ENCODE data around the gene HELQ.
"Not testable (repeated sequence)": the region's sequence is repeated elsewhere in the genome, so short reads cannot be mapped to it uniquely, and the experiment has no call there.

Gene HELQ, protein sequence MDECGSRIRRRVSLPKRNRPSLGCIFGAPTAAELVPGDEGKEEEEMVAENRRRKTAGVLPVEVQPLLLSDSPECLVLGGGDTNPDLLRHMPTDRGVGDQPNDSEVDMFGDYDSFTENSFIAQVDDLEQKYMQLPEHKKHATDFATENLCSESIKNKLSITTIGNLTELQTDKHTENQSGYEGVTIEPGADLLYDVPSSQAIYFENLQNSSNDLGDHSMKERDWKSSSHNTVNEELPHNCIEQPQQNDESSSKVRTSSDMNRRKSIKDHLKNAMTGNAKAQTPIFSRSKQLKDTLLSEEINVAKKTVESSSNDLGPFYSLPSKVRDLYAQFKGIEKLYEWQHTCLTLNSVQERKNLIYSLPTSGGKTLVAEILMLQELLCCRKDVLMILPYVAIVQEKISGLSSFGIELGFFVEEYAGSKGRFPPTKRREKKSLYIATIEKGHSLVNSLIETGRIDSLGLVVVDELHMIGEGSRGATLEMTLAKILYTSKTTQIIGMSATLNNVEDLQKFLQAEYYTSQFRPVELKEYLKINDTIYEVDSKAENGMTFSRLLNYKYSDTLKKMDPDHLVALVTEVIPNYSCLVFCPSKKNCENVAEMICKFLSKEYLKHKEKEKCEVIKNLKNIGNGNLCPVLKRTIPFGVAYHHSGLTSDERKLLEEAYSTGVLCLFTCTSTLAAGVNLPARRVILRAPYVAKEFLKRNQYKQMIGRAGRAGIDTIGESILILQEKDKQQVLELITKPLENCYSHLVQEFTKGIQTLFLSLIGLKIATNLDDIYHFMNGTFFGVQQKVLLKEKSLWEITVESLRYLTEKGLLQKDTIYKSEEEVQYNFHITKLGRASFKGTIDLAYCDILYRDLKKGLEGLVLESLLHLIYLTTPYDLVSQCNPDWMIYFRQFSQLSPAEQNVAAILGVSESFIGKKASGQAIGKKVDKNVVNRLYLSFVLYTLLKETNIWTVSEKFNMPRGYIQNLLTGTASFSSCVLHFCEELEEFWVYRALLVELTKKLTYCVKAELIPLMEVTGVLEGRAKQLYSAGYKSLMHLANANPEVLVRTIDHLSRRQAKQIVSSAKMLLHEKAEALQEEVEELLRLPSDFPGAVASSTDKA

DNA sequence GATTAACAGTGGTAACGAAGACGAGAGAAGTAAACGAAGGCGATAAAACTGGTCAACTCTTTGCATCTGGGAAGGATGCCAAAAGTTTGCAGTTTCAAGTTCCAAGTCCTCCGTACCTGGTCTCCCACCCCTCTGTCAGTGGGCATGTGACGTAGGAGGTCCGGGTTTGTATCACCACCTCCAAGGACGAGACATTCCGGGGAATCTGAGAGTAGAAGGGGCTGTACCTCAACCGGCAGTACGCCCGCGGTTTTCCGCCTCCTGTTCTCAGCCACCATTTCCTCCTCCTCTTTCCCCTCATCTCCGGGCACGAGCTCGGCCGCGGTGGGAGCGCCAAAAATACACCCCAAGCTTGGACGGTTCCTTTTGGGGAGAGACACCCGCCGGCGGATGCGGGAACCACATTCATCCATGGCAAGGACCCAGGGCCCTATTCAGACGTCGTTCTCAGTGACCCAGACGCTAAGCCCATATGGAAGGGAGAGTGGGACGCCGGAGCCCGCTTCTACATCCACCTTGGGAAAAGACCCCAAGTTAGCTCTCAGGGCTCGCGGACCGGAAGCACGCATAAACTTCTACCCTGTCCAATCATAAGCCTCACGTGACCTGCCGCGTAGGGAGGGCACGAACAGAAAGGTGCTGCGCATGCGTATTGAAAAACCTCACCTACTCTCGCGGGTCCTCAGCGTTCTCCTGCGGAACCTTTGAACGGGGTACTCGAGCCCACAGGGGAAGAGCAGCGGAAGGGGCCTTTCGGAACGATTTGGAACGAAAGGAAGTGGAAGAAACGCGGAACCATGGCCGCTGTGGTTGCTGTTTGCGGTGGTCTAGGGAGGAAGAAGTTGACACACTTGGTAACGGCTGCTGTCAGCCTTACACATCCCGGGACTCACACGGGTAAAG, at the start of gene HELQ, which contains the start of gene MRPS18C:
HELQ (minus strand) TSS at position 543 of the 903 bp plus-strand sequence; CDS start at position 413, 130 bp downstream.
MRPS18C (plus strand) TSS at position 778 of the 903 bp plus-strand sequence; CDS start at position 798, 20 bp downstream.
- peak; percentile 94 for DNase-seq (ENCODE audit: low spot score)

DNA sequence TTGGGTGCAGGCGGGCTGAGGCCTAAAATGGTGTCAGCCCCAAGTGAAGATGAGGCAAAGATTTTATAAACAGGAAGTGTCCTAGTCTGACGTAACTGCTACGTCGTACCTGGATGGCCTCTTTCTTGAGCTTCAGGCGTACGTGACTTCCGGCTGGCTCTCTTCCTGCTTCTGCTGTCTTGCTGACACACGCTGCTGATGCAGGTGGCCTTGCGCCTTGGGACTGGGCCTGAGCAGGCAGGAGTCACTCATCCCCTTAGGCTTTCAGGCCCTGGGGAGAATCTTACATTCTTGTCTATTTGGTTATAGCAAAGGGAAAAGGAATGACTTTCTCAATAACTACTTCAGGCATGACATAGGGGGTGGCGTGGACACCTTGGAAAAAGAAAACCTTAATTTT, 49.4 kb upstream of the HELQ start:
- no peak for DNase-seq (ENCODE audit: low spot score)

DNA sequence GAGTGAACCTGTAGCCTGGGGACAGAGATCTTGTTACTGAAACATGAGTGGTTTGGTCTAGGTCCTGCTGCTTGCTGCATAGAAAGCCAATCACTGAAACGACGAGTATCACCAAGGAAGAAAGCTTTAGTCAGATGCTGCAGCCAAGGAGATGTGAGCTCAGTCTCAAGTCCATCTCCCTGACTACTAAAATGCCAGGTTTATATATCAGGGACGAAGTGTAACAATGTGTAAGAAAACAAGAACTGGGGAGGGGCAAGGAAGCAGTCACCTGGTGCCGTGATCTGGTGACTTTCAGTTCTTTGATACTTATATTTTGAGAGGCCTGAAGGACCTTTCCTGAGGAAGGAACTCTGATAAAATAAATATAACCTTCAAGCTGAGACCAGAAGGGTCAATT, 48.9 kb upstream of the HELQ start:
- DNase-seq (ENCODE audit: low spot score), result no peak

DNA sequence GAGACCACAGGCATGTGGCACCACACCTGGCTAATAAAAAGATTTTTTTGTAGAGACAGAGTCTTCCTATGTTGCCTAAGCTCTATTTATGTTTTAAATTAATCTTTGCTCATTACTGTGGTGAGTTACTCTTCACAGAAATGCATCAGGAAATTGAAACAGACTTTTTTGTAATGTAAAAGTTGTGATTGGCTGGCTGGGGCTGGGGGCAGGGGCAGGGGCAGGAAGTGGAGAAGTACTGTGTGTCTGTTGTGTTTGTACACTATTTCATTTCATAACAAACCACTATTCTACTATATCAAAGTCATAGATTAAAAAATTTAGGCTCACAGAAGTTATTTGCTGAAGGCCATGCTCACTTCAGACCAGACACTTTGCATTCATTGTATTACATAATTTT, 48.4 kb upstream of the HELQ start:
- DNase-seq (ENCODE audit: low spot score), result no peak

DNA sequence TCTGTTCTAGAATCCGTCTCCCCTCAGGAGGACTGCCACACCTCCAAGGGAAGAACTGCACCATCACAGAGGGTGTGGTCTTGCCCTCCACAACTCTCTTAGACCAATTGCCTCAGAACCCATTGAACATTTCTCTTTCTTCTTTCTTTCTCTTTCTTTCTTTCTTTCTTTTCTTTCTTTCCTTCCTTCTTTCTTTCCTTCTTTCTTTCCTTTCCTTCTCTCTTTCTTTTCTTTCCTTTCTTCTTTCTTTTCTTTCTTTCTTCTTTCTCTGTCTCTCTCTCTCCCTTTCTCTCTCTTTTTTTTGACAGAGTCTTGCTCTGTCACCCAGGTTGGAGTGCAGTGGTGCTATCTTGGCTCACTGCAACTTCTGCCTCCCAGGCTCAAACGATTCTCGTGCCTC, 46.0 kb upstream of the HELQ start:
- DNase-seq (ENCODE audit: low spot score), result not testable (repeated sequence)

DNA sequence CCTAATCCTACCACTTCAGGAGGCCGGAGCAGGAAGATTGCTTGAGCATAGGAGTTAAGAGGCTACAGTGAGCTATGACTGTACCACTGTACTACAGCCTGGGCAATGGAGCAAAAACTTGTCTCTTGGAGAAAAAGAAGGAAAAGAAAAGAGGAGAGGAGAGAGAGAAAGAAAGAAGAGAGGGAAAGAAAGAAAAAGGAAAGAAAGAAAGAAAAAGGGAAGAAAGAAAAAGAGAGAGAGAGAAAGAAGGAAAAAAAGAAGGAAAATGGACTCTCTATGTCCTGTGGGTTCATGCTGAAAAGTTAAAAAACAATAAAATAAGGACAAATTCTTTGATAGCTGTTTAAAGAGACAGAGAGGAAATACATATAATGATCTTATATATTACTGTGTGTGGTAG, 42.6 kb upstream of the HELQ start:
- no peak for DNase-seq (ENCODE audit: low spot score)

DNA sequence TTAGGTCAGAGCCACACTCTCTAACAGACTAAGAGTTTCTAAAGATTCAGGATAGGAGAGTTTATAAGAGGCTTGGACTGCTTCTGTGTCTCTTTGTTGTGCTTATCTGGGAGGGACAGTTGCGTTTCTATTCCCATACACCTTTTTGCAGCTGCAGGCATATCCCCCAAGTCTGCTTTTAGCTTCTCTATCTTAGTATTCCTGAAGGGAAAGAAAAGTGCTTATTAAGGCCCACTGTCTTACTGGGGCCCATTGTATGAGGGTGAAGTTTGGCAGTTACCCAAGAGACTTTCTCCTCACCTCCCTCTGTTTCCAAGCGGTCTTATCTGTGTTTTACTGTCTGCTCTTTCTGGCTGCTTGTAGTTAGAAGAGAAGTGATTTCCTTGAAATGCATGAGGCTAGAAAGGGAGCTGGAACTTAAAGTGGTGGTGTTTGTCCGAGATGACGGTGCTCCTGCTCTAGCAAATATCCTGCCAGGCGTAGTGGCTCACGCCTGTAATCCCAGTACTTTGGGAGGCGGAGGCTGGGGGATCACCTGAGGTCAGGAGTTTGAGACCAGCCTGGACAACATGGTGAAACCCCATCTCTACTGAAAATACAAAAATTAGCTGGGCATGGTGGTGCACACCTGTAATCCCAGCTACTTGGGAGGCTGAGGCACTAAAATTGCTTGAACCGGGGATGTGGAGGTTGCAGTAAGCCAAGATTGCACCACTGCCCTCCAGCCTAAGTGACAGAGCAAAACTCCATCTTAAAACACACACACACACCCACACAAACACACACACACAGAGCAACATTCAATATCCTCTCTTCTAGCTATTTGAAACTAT, 40.7 kb upstream of the HELQ start:
- not testable (repeated sequence) for DNase-seq (ENCODE audit: low spot score)

DNA sequence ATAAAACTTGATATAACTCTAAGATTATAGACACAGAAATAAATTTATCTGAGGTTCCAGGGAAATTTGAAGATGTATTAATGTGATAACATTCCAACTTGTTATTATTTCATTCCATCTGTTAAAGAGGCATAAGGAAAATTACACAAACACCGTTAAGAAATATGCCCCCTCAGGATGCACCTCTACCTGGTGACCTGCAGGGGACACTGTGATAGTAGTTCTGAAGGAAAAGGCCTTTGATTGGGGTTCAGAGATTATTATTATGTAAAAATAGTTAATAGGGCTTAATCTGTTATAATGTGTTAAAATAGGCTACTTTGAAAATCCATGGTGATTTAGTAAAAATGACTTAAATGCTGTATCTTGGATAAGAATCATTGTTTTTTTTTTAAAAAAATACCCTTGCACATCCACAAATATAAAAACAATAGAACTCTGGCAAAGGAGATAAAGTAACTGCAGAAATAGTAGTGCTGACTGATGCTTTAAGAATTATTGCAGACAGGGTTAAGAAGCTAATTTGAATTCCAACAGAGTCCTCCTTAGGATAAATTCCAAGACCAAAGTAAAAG, 35.3 kb upstream of the HELQ start:
- peak; percentile 4 for DNase-seq (ENCODE audit: low spot score)

DNA sequence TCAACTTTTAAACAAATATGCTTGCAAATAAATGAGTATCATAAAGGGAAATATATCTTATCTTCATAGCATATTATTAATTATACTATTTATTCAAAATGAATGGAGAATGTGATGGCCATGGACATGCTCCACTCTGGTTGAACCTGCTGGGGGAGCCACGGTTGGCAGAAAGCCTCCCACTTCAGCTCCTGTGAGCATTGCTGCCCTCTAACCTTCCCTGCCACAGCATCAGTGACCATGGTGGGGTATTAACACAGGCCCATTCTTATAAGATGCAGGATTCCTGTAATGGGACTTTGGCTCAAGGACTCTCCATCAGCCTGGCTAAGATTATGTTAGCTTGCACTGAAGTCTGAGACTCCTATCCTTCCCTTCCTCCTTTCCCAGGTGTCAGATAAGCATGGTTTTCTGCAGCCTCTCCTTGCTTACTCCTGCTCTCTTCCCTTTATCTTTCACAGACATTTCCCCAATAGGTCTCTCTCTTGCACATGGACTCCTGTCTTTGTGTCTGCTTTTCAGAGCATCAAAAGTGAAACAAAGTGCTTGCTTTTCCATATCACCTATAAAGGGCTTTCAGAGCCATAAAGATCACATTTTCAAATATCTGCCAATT, 34.2 kb upstream of the HELQ start:
- peak; percentile 29 for DNase-seq (ENCODE audit: low spot score)

DNA sequence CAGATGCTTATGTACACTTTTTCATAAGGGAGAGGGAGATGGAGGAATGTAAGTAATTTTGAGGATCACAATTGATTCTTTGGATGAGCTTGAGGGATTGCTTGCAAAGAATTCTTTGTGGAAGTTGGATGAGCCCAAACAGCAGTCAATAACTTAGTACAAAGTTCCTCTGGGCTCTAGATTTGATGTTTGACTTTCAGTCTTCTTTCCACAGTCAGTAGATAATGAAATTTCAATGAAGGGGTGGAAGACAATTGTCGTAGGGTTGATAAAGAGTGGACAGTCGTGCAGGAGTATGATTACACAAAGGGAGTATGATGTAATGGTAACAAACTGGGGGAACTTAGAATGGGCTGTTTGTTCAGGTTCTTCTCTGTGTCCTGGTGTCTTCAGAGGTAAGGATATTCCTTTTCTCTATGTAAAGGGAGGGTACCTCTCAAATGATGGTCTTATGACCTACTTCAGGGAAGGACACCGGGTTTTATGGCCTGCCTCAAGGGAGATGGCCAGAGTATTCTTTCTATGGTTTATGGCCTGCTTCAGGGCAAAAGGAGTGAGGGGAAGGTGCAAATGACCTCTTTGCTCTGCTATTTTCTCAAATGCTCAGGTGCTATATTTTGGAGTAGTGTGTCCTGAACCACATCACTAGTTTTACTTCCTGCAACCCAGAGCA, 31.0 kb upstream of the HELQ start:
- DNase-seq (ENCODE audit: low spot score), result no peak

DNA sequence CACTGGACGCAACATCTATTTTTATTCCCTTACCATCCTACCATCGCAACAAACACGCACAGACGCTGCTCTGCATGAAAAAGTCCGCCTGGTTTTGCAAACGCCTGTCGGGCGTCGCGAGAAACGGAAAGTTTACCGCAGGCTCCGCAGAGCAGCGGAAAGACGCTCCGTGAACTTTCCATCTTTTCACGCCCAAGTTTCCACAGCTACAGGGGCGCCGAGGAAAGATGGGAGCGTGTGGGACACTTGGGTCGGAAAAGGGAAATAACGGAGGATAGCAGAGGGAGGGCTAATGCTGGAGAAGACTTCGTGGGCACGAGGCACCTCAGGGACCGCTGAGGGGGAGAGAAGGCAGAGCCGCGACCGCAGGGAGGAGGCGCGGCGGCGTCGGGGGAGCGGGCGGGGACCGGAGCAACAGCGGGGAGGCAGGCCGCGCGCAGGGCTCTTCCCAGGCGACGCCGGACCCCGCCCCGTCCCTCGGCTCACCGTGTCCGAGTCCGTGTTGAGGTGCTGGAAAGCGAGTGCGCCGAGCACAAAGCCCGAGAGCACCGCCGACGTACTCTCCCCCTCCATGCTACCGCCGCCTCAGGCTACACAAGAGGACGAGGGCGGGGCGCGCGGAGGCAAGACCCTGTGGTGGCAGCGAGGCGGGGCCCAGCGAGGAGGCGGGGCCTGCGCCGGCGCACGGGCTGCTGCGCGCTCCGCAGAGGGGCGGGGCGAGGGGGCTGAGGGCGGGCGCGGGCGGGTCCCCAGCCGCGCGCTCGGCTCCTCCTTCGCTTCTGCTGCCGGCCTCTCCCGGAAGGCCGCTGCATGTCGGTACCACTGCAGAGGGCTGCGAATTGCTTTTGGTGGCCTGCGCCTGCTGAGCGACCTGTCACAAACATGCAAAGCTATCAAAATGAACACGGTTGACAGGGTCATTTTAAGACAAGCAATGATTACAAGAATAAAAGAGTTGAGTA, 29.2 kb upstream of the HELQ start, which contains the start of gene ABRAXAS1:
ABRAXAS1 (minus strand) TSS at position 601 of the 962 bp plus-strand sequence; CDS start at position 573, 28 bp downstream.
- peak; percentile 96 for DNase-seq (ENCODE audit: low spot score)

DNA sequence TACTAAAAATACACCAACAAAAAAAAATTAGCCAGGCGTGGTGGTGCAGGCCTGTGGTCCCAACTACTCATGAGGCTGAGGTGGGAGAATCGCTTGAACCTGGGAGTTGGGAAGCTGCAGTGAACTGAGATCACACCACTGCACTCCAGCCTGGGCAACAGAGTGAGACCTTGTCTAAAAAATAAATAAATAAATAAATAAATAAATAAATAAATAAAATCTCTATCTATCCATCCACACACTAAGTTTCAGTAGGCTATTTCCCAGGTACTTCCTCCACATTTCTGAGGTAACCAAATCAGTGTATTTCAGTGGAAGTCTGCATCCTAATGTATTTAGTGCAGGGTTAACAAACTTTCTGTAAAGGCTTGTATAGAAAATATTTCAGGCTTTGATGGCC, 18.3 kb upstream of the HELQ start:
- no peak for DNase-seq (ENCODE audit: low spot score)

DNA sequence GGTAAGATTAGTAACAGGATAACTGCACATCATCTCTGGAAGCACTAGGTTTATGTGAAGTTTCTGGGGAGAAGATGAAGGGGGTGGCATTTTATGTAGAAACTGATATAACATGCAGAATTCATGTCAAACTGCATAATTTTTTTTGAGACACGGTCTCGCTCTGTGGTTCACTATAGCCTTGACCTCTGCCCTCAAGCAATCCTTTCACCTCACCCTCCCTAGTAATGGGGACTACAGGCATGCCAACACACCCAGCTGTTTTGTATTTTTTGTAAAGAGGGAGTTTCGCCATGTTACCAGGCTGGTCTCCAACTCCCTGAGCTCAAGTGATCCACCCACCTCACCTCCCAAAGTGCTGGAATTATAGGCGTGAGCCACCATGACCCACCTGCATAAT, 17.8 kb upstream of the HELQ start:
- no peak for DNase-seq (ENCODE audit: low spot score)

DNA sequence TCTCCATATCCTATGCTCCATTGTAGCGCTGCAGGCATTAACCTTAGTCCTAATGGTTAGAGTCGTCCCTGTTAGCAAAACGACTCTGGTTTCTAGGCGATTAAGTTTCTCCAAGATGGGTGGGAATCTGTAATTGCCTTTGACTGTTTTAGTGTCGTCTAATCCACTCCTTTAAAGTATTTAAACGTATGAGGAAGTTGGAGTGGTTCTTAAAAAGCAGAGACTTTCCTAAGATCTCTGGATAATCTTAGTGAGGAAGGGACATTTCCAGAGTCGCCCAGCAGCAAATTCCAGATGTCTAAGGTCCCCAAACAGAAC, 520 bp upstream of the HELQ start:
- no peak for DNase-seq (ENCODE audit: low spot score)

DNA sequence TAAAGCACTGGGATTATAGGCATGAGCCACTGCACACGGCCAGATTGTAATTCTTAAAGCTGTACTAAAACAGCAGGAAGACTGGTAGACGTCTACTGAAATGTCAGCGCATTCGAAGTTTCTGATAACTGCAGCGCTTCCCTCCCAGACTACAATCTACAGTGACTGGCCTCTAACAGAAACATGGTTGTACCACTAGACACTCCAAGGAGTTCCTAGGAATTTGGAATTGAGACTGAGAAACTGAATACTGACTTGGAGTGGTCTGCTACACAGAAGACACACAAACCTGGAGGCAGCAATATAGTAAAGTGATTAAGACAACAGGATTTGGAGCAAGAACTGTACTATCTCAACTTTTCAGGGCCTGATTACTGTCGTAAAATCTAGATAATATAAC, 937 bp downstream of the HELQ start:
- DNase-seq (ENCODE audit: low spot score), result no peak

DNA sequence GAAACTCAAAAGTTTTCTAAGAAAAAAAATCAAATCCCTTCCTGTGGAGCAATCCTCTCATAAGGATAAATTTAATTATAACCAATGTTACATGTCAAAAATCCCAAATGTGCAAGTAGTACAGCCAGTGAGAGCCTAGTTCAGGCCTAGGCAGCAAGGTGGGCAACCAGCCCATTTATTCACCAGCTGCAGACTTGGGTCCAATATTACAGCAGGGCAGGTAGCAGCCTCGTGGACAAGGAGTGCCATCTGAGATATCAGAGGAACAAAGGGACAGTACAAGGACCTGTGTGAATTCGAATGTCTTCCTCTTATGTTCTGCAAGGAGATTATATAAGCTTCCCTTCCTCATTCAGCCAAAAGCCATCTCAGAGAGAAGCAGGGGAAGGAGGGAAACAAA, 6.6 kb downstream of the HELQ start:
- no peak for DNase-seq (ENCODE audit: low spot score)

DNA sequence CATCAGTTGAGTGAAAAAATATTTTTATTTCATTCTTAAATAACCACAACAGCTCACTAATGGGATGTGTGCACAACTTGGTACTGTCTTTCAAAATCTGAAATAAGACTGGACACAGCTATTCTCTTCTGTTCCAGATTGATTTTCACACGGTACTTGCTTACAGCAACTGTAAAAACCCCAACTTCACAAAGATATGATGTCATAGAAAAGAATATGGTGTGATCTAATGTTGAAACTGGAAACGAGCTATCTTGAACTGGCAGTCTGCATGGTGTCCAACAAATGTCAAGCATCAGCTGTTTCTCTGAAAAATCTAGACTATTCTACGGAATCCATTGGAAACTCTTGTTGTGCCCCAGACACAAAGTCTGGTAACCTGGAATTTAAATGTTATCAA, 14.7 kb downstream of the HELQ start:
- DNase-seq (ENCODE audit: low spot score), result no peak
